WTC11 (cell line): ENCODE data around the gene HSPG2. TPM values are rescaled to one million over a fixed set of nuclear protein-coding genes. Genes with fewer than 3 reads are reported as not detected.

ENCODE experiments used
- ATAC-seq: fragments of 200-7000 bp; cut with Tn5 transposase; 2 replicates; pipeline ENCODE4 v1.10.0; 2021; ENCODE audit warnings: mild to moderate bottlenecking, moderate library complexity
- CTCF ChIA-PET: fragments of 300-600 bp; sonication (Branson Sonifier 250); formaldehyde crosslinking; loops from one replicate; lab custom pipeline; 2021; ENCODE audit warnings: antibody characterized with exemption; lab: Charles Lee
- POLR2A ChIA-PET: fragments of 350-600 bp; sonication (Branson Sonifier 250); formaldehyde crosslinking; loops from one replicate; lab custom pipeline; 2021; ENCODE audit warnings: antibody characterized with exemption; lab: Charles Lee
- DNase-seq: peaks from one replicate; pipeline ENCODE4 v3.0.0; 2021; ENCODE audit warnings: low spot score
- H3K27ac Mint-ChIP-seq: 2 replicates; pipeline ENCODE4 v1.8.0; 2021; ENCODE audit warnings: mixed read lengths
- H3K27me3 Mint-ChIP-seq: 2 replicates; pipeline ENCODE4 v1.8.0; 2021; ENCODE audit warnings: low read depth, mild to moderate bottlenecking, moderate library complexity, mixed read lengths
- H3K36me3 Mint-ChIP-seq: 2 replicates; pipeline ENCODE4 v1.8.0; 2021; ENCODE audit warnings: mixed read lengths
- H3K4me1 Mint-ChIP-seq: 2 replicates; pipeline ENCODE4 v1.8.0; 2022; ENCODE audit warnings: mixed read lengths
- H3K4me3 Mint-ChIP-seq: 2 replicates; pipeline ENCODE4 v1.8.0; 2021; ENCODE audit warnings: mild to moderate bottlenecking, moderate library complexity, mixed read lengths
- H3K9me3 Mint-ChIP-seq: 2 replicates; pipeline ENCODE4 v1.8.0; 2021; ENCODE audit warnings: mixed read lengths
- CBFB ChIP-seq: sonication (generic); formaldehyde crosslinking; IDR thresholded peaks from 2 replicates; pipeline ENCODE4 v1.8.1; 2022; ENCODE audit warnings: mild to moderate bottlenecking, low read depth, missing genetic modification reagents
- CDX4 ChIP-seq: fragments of 250-450 bp; sonication (Bioruptor Pico); IDR thresholded peaks from 2 replicates; pipeline ENCODE4 v1.9.0; 2021; ENCODE audit warnings: moderate library complexity, mild to moderate bottlenecking, inconsistent platforms, borderline replicate concordance
- CREM ChIP-seq: sonication (generic); formaldehyde crosslinking; IDR thresholded peaks from 2 replicates; pipeline ENCODE4 v1.8.1; 2022; ENCODE audit warnings: mild to moderate bottlenecking, missing genetic modification reagents, moderate library complexity
- E2F5 ChIP-seq: sonication (generic); formaldehyde crosslinking; IDR thresholded peaks from 2 replicates; pipeline ENCODE4 v1.8.1; 2022; ENCODE audit warnings: mild to moderate bottlenecking, moderate library complexity, missing genetic modification reagents
- ESRRA ChIP-seq: sonication (generic); formaldehyde crosslinking; IDR thresholded peaks from 2 replicates; pipeline ENCODE4 v1.8.1; 2022; ENCODE audit warnings: mild to moderate bottlenecking, missing genetic modification reagents, borderline replicate concordance
- FOXJ3 ChIP-seq: sonication (generic); formaldehyde crosslinking; IDR thresholded peaks from 2 replicates; pipeline ENCODE4 v1.9.0; 2021; ENCODE audit warnings: missing genetic modification reagents, mild to moderate bottlenecking, borderline replicate concordance
- GRHL2 ChIP-seq: fragments of 250-450 bp; sonication (Bioruptor Pico); IDR thresholded peaks from 2 replicates; pipeline ENCODE4 v1.8.0; 2022; ENCODE audit warnings: mild to moderate bottlenecking, moderate library complexity; ENCODE audit not compliant: insufficient replicate concordance, severe bottlenecking
- IRF2 ChIP-seq: sonication (generic); formaldehyde crosslinking; IDR thresholded peaks from 2 replicates; pipeline ENCODE4 v1.8.0; 2022; ENCODE audit warnings: low read depth, missing genetic modification reagents, borderline replicate concordance
- KAT7 ChIP-seq: sonication (generic); formaldehyde crosslinking; IDR thresholded peaks from 2 replicates; pipeline ENCODE4 v1.8.1; 2023; ENCODE audit warnings: missing genetic modification reagents, mild to moderate bottlenecking, borderline replicate concordance
- MAX ChIP-seq: sonication (generic); formaldehyde crosslinking; IDR thresholded peaks from 2 replicates; pipeline ENCODE4 v1.8.0; 2022; ENCODE audit warnings: mild to moderate bottlenecking, missing genetic modification reagents
- OVOL2 ChIP-seq: fragments of 250-450 bp; sonication (Bioruptor Pico); IDR thresholded peaks from 2 replicates; pipeline ENCODE4 v1.9.0; 2021; ENCODE audit warnings: mild to moderate bottlenecking, borderline replicate concordance
- SMAD4 ChIP-seq: sonication (generic); formaldehyde crosslinking; IDR thresholded peaks from 2 replicates; pipeline ENCODE4 v1.8.0; 2022; ENCODE audit warnings: mild to moderate bottlenecking, missing genetic modification reagents
- total RNA-seq: library from RNA; stranded (reverse); gene quantifications from 3 replicates; pipeline ENCODE4 v1.2.3, GENCODE V29; 2021
- TF ChIP-seq, protein P1 (sequence below): sonication (generic); formaldehyde crosslinking; IDR thresholded peaks from 2 replicates; pipeline ENCODE4 v1.8.1; 2023; ENCODE audit warnings: mild to moderate bottlenecking, moderate library complexity, missing genetic modification reagents
- TF ChIP-seq, protein P2 (sequence below): sonication (generic); formaldehyde crosslinking; conservative IDR thresholded peaks from 2 replicates; pipeline ENCODE4 v1.8.1; 2023; ENCODE audit warnings: mild to moderate bottlenecking, low read depth, missing genetic modification reagents, moderate library complexity
- TF ChIP-seq, protein P3 (sequence below): fragments of 250-450 bp; sonication (Bioruptor Pico); IDR thresholded peaks from 2 replicates; pipeline ENCODE4 v1.9.0; 2021; ENCODE audit warnings: mild to moderate bottlenecking
- TF ChIP-seq, protein P4 (sequence below): sonication (generic); formaldehyde crosslinking; IDR thresholded peaks from 2 replicates; pipeline ENCODE4 v1.8.1; 2023; ENCODE audit warnings: mild to moderate bottlenecking, missing genetic modification reagents, borderline replicate concordance

Gene HSPG2
- total RNA-seq, 1 experiment from 2014 or later = 120 TPM

DNA sequence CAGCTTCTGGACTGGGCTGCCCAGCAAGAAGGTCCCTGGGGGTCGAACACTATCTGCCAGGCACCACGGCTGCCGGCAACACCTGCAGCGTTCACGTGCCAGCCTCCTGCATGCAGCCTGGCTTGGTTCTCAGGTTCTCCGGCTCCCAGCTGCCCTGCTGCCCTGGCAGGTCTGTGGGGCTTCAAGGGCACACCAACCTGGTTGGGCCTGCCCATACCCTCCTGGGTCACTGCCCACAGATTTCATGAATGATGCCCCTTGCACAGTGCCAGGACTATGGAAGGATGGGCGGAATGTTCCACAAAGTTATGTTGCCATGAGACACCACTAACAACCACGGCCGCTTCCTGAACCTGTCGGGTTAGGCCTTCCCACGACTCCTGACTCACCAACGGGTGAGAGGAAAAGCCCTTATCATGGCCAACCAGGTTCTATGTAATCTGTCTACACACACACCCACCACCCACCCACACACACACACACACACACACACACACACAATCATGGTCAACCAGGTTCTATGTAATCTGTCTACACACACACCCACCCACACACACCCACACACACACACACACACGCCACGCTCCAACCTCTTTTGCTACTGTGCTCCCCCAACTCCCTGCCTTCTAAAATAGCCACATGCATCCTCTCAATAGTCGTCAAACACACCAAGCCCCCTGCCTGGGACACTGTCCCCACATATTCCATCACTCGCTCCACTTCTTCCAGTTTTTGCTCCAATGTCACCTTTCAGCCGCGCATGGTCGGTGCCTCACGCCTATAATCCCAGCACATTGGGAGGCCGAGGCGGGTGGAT, 32.2 kb downstream of the HSPG2 start:
- ChIA-PET CTCF (no interaction called here), POLR2A (no interaction called here)
- Mint-ChIP-seq H3K4me3 (no peak overlapping the region), H3K27me3 (no peaks in the 10 kb centered on the region), H3K36me3 (peaks cover 3% of the 10 kb centered on the region; the same call in 1 of the 2 replicates), H3K4me1 (peaks cover 26% of the 10 kb centered on the region)
- DNase-seq (no peak), ATAC-seq (no peak)
- TF ChIP-seq IRF2 (CRISPR knock-in tag) (no peak), FOXJ3 (CRISPR knock-in tag) (no peak), CREM (CRISPR knock-in tag) (no peak), OVOL2 (CRISPR knock-in tag) (no peak), CBFB (CRISPR knock-in tag) (no peak), GRHL2 (CRISPR knock-in tag) (no peak), KAT7 (CRISPR knock-in tag) (no peak), MAX (CRISPR knock-in tag) (no peak)
- TF ChIP-seq, protein P1, sequence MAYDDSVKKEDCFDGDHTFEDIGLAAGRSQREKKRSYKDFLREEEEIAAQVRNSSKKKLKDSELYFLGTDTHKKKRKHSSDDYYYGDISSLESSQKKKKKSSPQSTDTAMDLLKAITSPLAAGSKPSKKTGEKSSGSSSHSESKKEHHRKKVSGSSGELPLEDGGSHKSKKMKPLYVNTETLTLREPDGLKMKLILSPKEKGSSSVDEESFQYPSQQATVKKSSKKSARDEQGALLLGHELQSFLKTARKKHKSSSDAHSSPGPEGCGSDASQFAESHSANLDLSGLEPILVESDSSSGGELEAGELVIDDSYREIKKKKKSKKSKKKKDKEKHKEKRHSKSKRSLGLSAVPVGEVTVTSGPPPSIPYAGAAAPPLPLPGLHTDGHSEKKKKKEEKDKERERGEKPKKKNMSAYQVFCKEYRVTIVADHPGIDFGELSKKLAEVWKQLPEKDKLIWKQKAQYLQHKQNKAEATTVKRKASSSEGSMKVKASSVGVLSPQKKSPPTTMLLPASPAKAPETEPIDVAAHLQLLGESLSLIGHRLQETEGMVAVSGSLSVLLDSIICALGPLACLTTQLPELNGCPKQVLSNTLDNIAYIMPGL (CRISPR knock-in tag) = no peak
- TF ChIP-seq, protein P2, sequence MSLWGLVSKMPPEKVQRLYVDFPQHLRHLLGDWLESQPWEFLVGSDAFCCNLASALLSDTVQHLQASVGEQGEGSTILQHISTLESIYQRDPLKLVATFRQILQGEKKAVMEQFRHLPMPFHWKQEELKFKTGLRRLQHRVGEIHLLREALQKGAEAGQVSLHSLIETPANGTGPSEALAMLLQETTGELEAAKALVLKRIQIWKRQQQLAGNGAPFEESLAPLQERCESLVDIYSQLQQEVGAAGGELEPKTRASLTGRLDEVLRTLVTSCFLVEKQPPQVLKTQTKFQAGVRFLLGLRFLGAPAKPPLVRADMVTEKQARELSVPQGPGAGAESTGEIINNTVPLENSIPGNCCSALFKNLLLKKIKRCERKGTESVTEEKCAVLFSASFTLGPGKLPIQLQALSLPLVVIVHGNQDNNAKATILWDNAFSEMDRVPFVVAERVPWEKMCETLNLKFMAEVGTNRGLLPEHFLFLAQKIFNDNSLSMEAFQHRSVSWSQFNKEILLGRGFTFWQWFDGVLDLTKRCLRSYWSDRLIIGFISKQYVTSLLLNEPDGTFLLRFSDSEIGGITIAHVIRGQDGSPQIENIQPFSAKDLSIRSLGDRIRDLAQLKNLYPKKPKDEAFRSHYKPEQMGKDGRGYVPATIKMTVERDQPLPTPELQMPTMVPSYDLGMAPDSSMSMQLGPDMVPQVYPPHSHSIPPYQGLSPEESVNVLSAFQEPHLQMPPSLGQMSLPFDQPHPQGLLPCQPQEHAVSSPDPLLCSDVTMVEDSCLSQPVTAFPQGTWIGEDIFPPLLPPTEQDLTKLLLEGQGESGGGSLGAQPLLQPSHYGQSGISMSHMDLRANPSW (CRISPR knock-in tag) = no peak
- TF ChIP-seq, protein P3, sequence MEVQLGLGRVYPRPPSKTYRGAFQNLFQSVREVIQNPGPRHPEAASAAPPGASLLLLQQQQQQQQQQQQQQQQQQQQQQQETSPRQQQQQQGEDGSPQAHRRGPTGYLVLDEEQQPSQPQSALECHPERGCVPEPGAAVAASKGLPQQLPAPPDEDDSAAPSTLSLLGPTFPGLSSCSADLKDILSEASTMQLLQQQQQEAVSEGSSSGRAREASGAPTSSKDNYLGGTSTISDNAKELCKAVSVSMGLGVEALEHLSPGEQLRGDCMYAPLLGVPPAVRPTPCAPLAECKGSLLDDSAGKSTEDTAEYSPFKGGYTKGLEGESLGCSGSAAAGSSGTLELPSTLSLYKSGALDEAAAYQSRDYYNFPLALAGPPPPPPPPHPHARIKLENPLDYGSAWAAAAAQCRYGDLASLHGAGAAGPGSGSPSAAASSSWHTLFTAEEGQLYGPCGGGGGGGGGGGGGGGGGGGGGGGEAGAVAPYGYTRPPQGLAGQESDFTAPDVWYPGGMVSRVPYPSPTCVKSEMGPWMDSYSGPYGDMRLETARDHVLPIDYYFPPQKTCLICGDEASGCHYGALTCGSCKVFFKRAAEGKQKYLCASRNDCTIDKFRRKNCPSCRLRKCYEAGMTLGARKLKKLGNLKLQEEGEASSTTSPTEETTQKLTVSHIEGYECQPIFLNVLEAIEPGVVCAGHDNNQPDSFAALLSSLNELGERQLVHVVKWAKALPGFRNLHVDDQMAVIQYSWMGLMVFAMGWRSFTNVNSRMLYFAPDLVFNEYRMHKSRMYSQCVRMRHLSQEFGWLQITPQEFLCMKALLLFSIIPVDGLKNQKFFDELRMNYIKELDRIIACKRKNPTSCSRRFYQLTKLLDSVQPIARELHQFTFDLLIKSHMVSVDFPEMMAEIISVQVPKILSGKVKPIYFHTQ (CRISPR knock-in tag) = no peak
- TF ChIP-seq, all 79 proteins: peak for 0
- Mint-ChIP-seq H3K9me3 (no peaks in the 10 kb centered on the region), H3K27ac (no peak overlapping the region; the same call in 1 of the 2 replicates)

DNA sequence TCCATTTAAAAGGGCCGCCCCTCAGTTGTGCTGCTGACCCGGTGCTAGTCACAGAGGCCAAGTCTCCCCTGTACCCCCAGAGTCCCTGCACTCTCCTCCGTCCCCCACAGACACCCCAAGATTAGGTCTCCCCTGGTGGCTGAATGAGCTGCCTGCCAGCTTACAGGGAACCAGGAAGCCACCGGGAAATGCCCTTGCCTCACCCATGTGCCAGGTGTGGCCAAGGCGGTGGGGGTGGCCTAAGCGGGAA, 32.7 kb downstream of the HSPG2 start:
- Mint-ChIP-seq H3K4me1 (peaks cover 23% of the 10 kb centered on the region), H3K27me3 (no peaks in the 10 kb centered on the region), H3K9me3 (no peaks in the 10 kb centered on the region), H3K27ac (no peak overlapping the region), H3K4me3 (no peak overlapping the region), H3K36me3 (peaks cover 3% of the 10 kb centered on the region; the same call in 1 of the 2 replicates)
- CTCF ChIA-PET = no interaction called here
- ATAC-seq (no peak), DNase-seq (no peak)
- POLR2A ChIA-PET = no interaction called here
- TF ChIP-seq CDX4 (no peak), E2F5 (CRISPR knock-in tag) (no peak), SMAD4 (no peak), ESRRA (CRISPR knock-in tag) (no peak)
- TF ChIP-seq, protein P4, sequence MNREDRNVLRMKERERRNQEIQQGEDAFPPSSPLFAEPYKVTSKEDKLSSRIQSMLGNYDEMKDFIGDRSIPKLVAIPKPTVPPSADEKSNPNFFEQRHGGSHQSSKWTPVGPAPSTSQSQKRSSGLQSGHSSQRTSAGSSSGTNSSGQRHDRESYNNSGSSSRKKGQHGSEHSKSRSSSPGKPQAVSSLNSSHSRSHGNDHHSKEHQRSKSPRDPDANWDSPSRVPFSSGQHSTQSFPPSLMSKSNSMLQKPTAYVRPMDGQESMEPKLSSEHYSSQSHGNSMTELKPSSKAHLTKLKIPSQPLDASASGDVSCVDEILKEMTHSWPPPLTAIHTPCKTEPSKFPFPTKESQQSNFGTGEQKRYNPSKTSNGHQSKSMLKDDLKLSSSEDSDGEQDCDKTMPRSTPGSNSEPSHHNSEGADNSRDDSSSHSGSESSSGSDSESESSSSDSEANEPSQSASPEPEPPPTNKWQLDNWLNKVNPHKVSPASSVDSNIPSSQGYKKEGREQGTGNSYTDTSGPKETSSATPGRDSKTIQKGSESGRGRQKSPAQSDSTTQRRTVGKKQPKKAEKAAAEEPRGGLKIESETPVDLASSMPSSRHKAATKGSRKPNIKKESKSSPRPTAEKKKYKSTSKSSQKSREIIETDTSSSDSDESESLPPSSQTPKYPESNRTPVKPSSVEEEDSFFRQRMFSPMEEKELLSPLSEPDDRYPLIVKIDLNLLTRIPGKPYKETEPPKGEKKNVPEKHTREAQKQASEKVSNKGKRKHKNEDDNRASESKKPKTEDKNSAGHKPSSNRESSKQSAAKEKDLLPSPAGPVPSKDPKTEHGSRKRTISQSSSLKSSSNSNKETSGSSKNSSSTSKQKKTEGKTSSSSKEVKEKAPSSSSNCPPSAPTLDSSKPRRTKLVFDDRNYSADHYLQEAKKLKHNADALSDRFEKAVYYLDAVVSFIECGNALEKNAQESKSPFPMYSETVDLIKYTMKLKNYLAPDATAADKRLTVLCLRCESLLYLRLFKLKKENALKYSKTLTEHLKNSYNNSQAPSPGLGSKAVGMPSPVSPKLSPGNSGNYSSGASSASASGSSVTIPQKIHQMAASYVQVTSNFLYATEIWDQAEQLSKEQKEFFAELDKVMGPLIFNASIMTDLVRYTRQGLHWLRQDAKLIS (CRISPR knock-in tag) = no peak
- TF ChIP-seq, protein P2 (CRISPR knock-in tag) = no peak
